Bronchial epithelial cell (primary cell): ENCODE results near the gene PSMD1. TPM values are rescaled to one million over a fixed set of nuclear protein-coding genes. Genes with fewer than 3 reads are reported as not detected.

Experiments
- DNase-seq: peaks from one replicate; pipeline ENCODE4 v3.0.0-alpha.2; 2010; ENCODE audit warnings: low read depth
- FAIRE-seq: peaks from 2 replicates; lab custom pipeline; 2011; peaks lifted over from hg19 to GRCh38; lab: Jason Lieb, UNC
- H3K27me3 ChIP-seq: 2 replicates; pipeline ENCODE4 v1.5.1; 2011; ENCODE audit warnings: low read length; ENCODE audit not compliant: control insufficient read depth, insufficient read depth
- H3K36me3 ChIP-seq: 2 replicates; pipeline ENCODE4 v1.5.1; 2011; ENCODE audit warnings: low read length; ENCODE audit not compliant: control insufficient read depth, insufficient read depth
- H3K4me3 ChIP-seq: 2 replicates; pipeline ENCODE4 v1.5.1; 2011; ENCODE audit warnings: mild to moderate bottlenecking, low read depth, low read length, control low read depth
- total RNA-seq: library from RNA; depleted of rRNA; stranded (reverse); fragments of >200 nt; gene quantifications from 2 replicates; pipeline ENCODE4 v1.2.1, GENCODE V29; 2014
- TF ChIP-seq, protein P1 (sequence below): IDR thresholded peaks from 2 replicates; pipeline ENCODE4 v1.5.1; 2011; ENCODE audit warnings: mild to moderate bottlenecking, moderate library complexity, low read length, control low read depth, inconsistent platforms; ENCODE audit not compliant: insufficient read depth, severe bottlenecking

The PSMD1 gene
- total RNA-seq, 1 donor from 2014 or later: 69.5 TPM

GRCh38 chr2:231127480-231127879, 70.8 kb downstream of the PSMD1 start:
- H3K36me3 ChIP-seq: no peaks in the 10 kb centered on the region
- TF ChIP-seq, protein P1, sequence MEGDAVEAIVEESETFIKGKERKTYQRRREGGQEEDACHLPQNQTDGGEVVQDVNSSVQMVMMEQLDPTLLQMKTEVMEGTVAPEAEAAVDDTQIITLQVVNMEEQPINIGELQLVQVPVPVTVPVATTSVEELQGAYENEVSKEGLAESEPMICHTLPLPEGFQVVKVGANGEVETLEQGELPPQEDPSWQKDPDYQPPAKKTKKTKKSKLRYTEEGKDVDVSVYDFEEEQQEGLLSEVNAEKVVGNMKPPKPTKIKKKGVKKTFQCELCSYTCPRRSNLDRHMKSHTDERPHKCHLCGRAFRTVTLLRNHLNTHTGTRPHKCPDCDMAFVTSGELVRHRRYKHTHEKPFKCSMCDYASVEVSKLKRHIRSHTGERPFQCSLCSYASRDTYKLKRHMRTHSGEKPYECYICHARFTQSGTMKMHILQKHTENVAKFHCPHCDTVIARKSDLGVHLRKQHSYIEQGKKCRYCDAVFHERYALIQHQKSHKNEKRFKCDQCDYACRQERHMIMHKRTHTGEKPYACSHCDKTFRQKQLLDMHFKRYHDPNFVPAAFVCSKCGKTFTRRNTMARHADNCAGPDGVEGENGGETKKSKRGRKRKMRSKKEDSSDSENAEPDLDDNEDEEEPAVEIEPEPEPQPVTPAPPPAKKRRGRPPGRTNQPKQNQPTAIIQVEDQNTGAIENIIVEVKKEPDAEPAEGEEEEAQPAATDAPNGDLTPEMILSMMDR: no peak
- H3K27me3 ChIP-seq: no peaks in the 10 kb centered on the region
- DNase-seq (no peak), FAIRE-seq (no peak)
- H3K4me3 ChIP-seq: no peak overlapping the region

- no peak overlapping the region for H3K4me3 ChIP-seq
- FAIRE-seq (no peak), DNase-seq (peak; percentile 46)
- no peaks in the 10 kb centered on the region for H3K36me3 ChIP-seq
- no peaks in the 10 kb centered on the region for H3K27me3 ChIP-seq
- TF ChIP-seq, protein P1: no peak
Measured at GRCh38 chr2:231127936-231128335, 71.3 kb downstream of the PSMD1 start.

DNA sequence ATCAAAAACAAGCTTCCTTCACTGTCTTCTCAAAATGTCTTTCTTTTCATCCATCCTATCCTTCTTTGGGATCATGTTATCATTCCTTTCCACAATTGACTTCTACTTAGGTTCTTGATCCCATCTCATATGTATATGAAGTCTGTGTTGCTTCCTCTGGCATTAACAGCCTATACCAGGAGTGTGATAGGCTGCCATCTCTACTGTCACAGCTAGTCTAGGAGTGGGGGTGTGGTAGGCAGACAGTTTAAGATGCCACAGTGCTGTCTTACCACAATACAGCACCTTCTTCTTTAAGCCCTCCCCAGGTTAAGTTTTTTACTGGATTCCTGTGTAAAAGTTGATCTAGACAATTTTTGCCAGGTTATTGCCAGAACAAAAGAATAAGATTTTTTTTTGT, 71.9 kb downstream of the PSMD1 start:
- Histone ChIP-seq H3K27me3 (no peaks in the 10 kb centered on the region), H3K36me3 (no peaks in the 10 kb centered on the region), H3K4me3 (no peak overlapping the region)
- FAIRE-seq (no peak), DNase-seq (no peak)
- TF ChIP-seq, protein P1: no peak

DNA sequence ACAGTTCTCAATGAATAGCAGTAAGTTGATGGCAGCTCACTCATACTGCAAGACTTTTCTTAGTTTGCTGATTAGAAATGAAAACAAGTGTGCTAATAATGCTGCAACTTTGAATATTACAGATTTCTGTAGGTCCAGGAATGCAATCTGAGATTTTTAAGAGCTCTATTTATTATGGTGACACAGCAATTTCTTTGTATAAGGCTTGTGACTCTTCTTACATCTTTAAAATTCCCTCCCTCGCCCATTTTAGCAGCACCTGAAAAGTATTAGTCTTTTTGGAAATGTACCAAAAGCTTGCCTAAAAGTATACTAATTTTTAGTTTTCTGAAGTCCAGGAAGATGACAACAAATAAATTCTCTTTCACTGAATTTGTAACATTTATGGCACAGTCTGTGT, 72.5 kb downstream of the PSMD1 start:
- Histone ChIP-seq H3K36me3 (no peaks in the 10 kb centered on the region), H3K27me3 (no peaks in the 10 kb centered on the region)
- FAIRE-seq: no peak

DNA sequence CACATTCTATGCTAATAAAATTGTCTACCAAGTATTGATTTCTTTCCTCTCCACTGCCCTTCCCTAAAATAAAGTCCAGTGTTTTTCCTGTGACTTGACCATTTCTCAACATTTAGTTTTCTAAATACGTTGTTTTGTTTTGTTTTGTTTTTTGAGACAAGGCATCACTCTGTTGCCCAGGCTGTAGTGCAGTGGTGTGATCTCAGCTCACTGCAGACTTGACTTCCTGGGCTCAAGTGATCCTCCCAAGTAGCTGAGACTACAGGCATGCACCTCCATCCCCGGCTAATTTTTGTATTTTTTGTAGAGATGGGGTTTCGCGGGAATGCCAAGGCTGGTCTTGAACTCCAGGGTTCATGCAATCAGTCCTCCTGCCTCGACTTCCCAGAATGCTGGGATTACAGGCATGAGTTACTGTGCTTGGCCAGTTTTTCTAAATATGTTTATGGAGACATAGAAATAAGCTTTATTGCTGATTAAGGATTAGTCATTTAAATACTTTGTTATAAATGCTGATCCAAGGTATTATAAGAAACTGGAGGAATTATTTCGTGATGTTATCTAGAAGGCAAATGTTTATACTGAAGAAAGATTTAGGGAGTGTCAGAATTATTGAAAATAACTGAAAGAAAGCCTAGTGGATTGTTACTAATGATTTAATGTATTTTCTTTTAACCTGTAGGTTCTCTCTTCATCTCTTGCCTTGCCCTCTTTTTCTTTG, 73.8 kb downstream of the PSMD1 start:
- H3K36me3 ChIP-seq: no peaks in the 10 kb centered on the region
- FAIRE-seq (no peak), DNase-seq (no peak)

More for the DNA sequence above, 72.5 kb downstream of the PSMD1 start:
- no peak for DNase-seq
- TF ChIP-seq, protein P1: no peak
- H3K4me3 ChIP-seq: no peak overlapping the region

More for the DNA sequence above, 73.8 kb downstream of the PSMD1 start:
- Histone ChIP-seq H3K27me3 (no peaks in the 10 kb centered on the region), H3K4me3 (no peak overlapping the region)
- TF ChIP-seq, protein P1: no peak
